ENCODE data around the gene ZNF667. TPM values are rescaled to one million over a fixed set of nuclear protein-coding genes. Genes with fewer than 3 reads are reported as not detected.

The ZNF667 gene
- total and polyA plus RNA-seq, 2 donors (not counting 1 experiment from before 2014, with no cell fraction given): 2.0 to 6.6 TPM

DNA sequence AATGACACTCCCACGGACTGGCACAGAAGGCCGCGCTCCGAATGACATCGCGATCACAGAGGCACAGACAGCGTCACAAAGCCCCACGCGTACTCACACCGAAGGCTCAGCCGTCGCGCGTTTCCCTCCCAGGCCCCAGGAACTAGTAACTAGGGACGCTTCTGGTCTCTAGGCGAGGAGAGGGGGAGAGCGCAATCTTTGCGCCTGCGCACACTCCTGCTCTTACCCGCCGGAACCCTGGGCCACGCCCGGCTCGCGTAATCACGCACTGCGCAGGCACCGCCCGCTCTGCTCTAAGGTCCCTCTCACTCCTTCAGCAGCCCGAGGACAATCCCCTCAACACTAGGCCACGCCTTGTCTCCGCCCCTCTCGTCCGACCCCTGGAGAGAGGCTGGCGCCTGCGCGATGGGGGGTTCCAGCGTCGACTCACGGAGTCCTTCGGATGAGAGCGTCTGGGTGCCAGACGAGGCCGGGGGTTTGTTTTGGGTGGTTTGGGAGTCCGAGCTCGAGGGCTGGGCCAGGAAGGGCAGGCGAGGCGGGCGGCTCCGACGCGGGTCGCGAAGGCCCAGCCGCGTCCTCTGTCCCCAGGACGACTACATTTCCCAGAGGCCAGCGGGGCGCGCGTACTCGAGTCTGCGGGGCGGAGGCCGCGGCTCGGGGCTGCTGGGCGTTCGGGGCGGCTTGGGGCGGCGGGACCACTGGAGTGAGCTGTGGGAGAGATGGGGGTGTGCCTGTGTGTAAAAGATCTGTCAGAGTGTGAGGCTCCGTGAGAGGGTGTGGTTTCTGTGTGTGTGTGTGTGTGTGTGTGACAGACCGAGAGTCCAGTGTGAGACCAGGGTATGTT, 30.5 kb upstream of the ZNF667 start, which contains the start of gene ZNF471:
Gene ZNF471 (plus strand): TSS at position 410 of the 844 bp plus-strand sequence. CDS start 3,717 bp downstream, outside the sequence.
- Histone ChIP-seq H3K79me2 (ENCODE audit: control insufficient read depth, insufficient read depth, low read length) (no peaks in the 10 kb centered on the region), H3K27me3 (ENCODE audit: control insufficient read depth, insufficient read depth, low read length) (no peaks in the 10 kb centered on the region), H3K36me3 (ENCODE audit: control insufficient read depth, insufficient read depth, low read length) (no peaks in the 10 kb centered on the region), H2AFZ (ENCODE audit: low read length) (peak within 1 kb of the TSS; percentile 100), H3K9me3 (ENCODE audit: control insufficient read depth, insufficient read depth, low read depth, low read length) (no peaks in the 10 kb centered on the region), H3K4me1 (ENCODE audit: control insufficient read depth, extremely low read depth, insufficient read depth, low read length) (peaks cover 4% of the 10 kb centered on the region), H3K9ac (ENCODE audit: insufficient read depth, low read length) (peak within 1 kb of the TSS; percentile 92), H3K27ac (ENCODE audit: insufficient read depth, low read length) (peak within 1 kb of the TSS; percentile 94), H3K4me2 (ENCODE audit: extremely low read depth, insufficient read depth, low read length) (peak within 1 kb of the TSS; percentile 98), H4K20me1 (ENCODE audit: control insufficient read depth, extremely low read depth, insufficient read depth, low read length) (no peaks in the 10 kb centered on the region), H3K4me3 (replicated peaks in 1 of 4; ENCODE audit: control extremely low read depth in 1 of 4, insufficient read depth in 1 of 4, low read depth in 3 of 4, low read length in 4 of 4) (peak within 1 kb of the TSS; percentile 63 to 96 (median 84))
- peak; percentile 98 to 99 for DNase-seq (ENCODE audit: low read depth in 2 of 2)
- TF ChIP-seq, protein P1, sequence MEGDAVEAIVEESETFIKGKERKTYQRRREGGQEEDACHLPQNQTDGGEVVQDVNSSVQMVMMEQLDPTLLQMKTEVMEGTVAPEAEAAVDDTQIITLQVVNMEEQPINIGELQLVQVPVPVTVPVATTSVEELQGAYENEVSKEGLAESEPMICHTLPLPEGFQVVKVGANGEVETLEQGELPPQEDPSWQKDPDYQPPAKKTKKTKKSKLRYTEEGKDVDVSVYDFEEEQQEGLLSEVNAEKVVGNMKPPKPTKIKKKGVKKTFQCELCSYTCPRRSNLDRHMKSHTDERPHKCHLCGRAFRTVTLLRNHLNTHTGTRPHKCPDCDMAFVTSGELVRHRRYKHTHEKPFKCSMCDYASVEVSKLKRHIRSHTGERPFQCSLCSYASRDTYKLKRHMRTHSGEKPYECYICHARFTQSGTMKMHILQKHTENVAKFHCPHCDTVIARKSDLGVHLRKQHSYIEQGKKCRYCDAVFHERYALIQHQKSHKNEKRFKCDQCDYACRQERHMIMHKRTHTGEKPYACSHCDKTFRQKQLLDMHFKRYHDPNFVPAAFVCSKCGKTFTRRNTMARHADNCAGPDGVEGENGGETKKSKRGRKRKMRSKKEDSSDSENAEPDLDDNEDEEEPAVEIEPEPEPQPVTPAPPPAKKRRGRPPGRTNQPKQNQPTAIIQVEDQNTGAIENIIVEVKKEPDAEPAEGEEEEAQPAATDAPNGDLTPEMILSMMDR (conservative IDR thresholded peaks at IDR 0.05 in 1 of 2, IDR thresholded peaks at IDR 0.05 in 1 of 2; ENCODE audit: low read depth in 1 of 2, low read length in 2 of 2): no peak
- no peak for TF ChIP-seq EZH2 (IDR thresholded peaks at IDR 0.05; ENCODE audit: low read length, missing control alignments)

DNA sequence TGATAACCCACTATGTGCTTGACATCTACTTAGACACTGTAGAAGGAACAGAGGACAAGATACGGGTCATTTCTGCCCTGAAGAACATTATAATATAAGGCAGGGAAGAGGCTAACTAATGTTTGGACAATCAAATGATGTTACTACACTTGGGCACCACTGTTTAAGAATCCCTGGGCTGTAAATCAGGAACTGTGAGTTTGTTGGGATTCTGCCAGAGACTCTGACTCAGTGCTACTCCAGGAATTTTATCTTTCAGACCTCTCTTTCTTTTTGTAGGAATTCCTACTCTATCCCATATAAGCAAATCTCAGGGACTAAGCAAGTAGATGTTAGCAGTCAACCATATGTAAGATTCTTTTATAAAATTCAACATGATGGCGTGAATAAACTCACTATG, 27.4 kb upstream of the ZNF667 start:
- no peak for TF ChIP-seq EZH2 (IDR thresholded peaks at IDR 0.05; ENCODE audit: low read length, missing control alignments)
- TF ChIP-seq, protein P1 (conservative IDR thresholded peaks at IDR 0.05 in 1 of 2, IDR thresholded peaks at IDR 0.05 in 1 of 2; ENCODE audit: low read depth in 1 of 2, low read length in 2 of 2): no peak

DNA sequence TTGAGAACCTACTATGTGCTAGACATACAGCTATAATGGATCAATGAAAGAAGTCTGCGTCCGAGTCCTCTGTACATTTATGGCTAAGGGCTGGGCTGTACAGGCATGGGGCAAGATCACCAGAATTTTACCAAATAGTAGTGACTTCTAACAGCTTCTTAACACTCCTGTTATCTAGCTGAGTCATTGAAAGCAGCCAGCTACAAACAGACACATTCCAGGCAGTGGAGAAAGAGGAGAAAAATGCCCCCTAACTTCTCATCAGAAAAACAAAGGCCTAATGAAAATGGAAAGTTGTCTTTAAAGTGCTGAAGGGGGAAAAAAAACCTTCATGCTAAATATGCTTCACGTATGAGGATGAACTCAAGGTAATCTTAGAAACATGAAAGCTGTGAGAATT, 14.3 kb upstream of the ZNF667 start:
- H3K27ac ChIP-seq (ENCODE audit: insufficient read depth, low read length): no peak overlapping the region
- no peak overlapping the region for H3K4me3 ChIP-seq (replicated peaks in 1 of 4; ENCODE audit: control extremely low read depth in 1 of 4, insufficient read depth in 1 of 4, low read depth in 3 of 4, low read length in 4 of 4)
- H3K4me2 ChIP-seq (ENCODE audit: extremely low read depth, insufficient read depth, low read length): no peak overlapping the region
- no peaks in the 10 kb centered on the region for H3K4me1 ChIP-seq (ENCODE audit: control insufficient read depth, extremely low read depth, insufficient read depth, low read length)
- H3K9me3 ChIP-seq (ENCODE audit: control insufficient read depth, insufficient read depth, low read depth, low read length): no peaks in the 10 kb centered on the region
- H3K9ac ChIP-seq (ENCODE audit: insufficient read depth, low read length): no peak overlapping the region
- no peaks in the 10 kb centered on the region for H3K79me2 ChIP-seq (ENCODE audit: control insufficient read depth, insufficient read depth, low read length)
- peak in 1 of 2 donors; percentile 47 for DNase-seq (ENCODE audit: low read depth in 2 of 2)
- no peak overlapping the region for H2AFZ ChIP-seq (ENCODE audit: low read length)
- no peaks in the 10 kb centered on the region for H4K20me1 ChIP-seq (ENCODE audit: control insufficient read depth, extremely low read depth, insufficient read depth, low read length)
- TF ChIP-seq, protein P1 (conservative IDR thresholded peaks at IDR 0.05 in 1 of 2, IDR thresholded peaks at IDR 0.05 in 1 of 2; ENCODE audit: low read depth in 1 of 2, low read length in 2 of 2): no peak
- no peak for TF ChIP-seq EZH2 (IDR thresholded peaks at IDR 0.05; ENCODE audit: low read length, missing control alignments)
- no peaks in the 10 kb centered on the region for H3K36me3 ChIP-seq (ENCODE audit: control insufficient read depth, insufficient read depth, low read length)
- no peaks in the 10 kb centered on the region for H3K27me3 ChIP-seq (ENCODE audit: control insufficient read depth, insufficient read depth, low read length)

More for the DNA sequence above, 27.4 kb upstream of the ZNF667 start:
- DNase-seq (ENCODE audit: low read depth in 2 of 2): peak; percentile 9 to 65
- Histone ChIP-seq H3K9ac (ENCODE audit: insufficient read depth, low read length) (no peak overlapping the region), H3K36me3 (ENCODE audit: control insufficient read depth, insufficient read depth, low read length) (no peaks in the 10 kb centered on the region), H3K9me3 (ENCODE audit: control insufficient read depth, insufficient read depth, low read depth, low read length) (no peaks in the 10 kb centered on the region), H3K4me3 (replicated peaks in 1 of 4; ENCODE audit: control extremely low read depth in 1 of 4, insufficient read depth in 1 of 4, low read depth in 3 of 4, low read length in 4 of 4) (no peak overlapping the region), H3K27ac (ENCODE audit: insufficient read depth, low read length) (no peak overlapping the region), H3K27me3 (ENCODE audit: control insufficient read depth, insufficient read depth, low read length) (no peaks in the 10 kb centered on the region), H3K79me2 (ENCODE audit: control insufficient read depth, insufficient read depth, low read length) (no peaks in the 10 kb centered on the region), H3K4me1 (ENCODE audit: control insufficient read depth, extremely low read depth, insufficient read depth, low read length) (peaks cover 4% of the 10 kb centered on the region), H2AFZ (ENCODE audit: low read length) (no peak overlapping the region), H4K20me1 (ENCODE audit: control insufficient read depth, extremely low read depth, insufficient read depth, low read length) (no peaks in the 10 kb centered on the region), H3K4me2 (ENCODE audit: extremely low read depth, insufficient read depth, low read length) (no peak overlapping the region)
